ENCODE results near the gene SLC44A1. TPM values are rescaled to one million over a fixed set of nuclear protein-coding genes. Genes with fewer than 3 reads are reported as not detected.

Gene SLC44A1
- polyA plus RNA-seq, 1 experiment = 6.6 TPM

GRCh38 chr9:105452185-105452584 is 207.7 kb downstream of the SLC44A1 start:
- DNase-seq (ENCODE audit: low read depth) = no peak
- H3K27me3 ChIP-seq (ENCODE audit: control insufficient read depth, insufficient read depth, low read length) = no peaks in the 10 kb centered on the region
- no peak overlapping the region for H3K4me3 ChIP-seq (ENCODE audit: low read depth, low read length)
- ChIA-PET POLR2A (no interaction called here), CTCF (interaction anchor here (1.2 to 1.3 kb wide), 2 partner anchors 14 to 108 kb away, joined by 3 read pairs; no protein-coding TSS in a partner anchor)
- H3K36me3 ChIP-seq (ENCODE audit: control insufficient read depth, insufficient read depth, low read length) = no peaks in the 10 kb centered on the region
- TF ChIP-seq CTCF (IDR thresholded peaks at IDR 0.05; ENCODE audit: insufficient read depth, low read depth, low read length) = no peak

GRCh38 chr9:105455836-105456475 is 211.5 kb downstream of the SLC44A1 start:
- ChIA-PET POLR2A (no interaction called here), CTCF (interaction anchor here (0.6 to 0.7 kb wide), 2 partner anchors 13 to 478 kb away, joined by 3 read pairs; no protein-coding TSS in a partner anchor)
- TF ChIP-seq CTCF (IDR thresholded peaks at IDR 0.05; ENCODE audit: insufficient read depth, low read depth, low read length) = no peak
- H3K27me3 ChIP-seq (ENCODE audit: control insufficient read depth, insufficient read depth, low read length) = no peaks in the 10 kb centered on the region
- DNase-seq (ENCODE audit: low read depth) = no peak
- H3K4me3 ChIP-seq (ENCODE audit: low read depth, low read length) = no peak overlapping the region
- no peaks in the 10 kb centered on the region for H3K36me3 ChIP-seq (ENCODE audit: control insufficient read depth, insufficient read depth, low read length)

- Histone ChIP-seq H3K36me3 (ENCODE audit: control insufficient read depth, insufficient read depth, low read length) (no peaks in the 10 kb centered on the region), H3K4me3 (ENCODE audit: low read depth, low read length) (no peak overlapping the region), H3K27me3 (ENCODE audit: control insufficient read depth, insufficient read depth, low read length) (no peaks in the 10 kb centered on the region)
- no peak for DNase-seq (ENCODE audit: low read depth)
- POLR2A ChIA-PET = no interaction called here
- no peak for TF ChIP-seq CTCF (IDR thresholded peaks at IDR 0.05; ENCODE audit: insufficient read depth, low read depth, low read length)
- CTCF ChIA-PET = no interaction called here
Measured at GRCh38 chr9:105457560-105458294, 213.3 kb downstream of the SLC44A1 start.

GRCh38 chr9:105458404-105458803 is 214.0 kb downstream of the SLC44A1 start:
- Histone ChIP-seq H3K36me3 (ENCODE audit: control insufficient read depth, insufficient read depth, low read length) (no peaks in the 10 kb centered on the region), H3K27me3 (ENCODE audit: control insufficient read depth, insufficient read depth, low read length) (no peaks in the 10 kb centered on the region), H3K4me3 (ENCODE audit: low read depth, low read length) (no peak overlapping the region)
- DNase-seq (ENCODE audit: low read depth) = no peak
- TF ChIP-seq CTCF (IDR thresholded peaks at IDR 0.05; ENCODE audit: insufficient read depth, low read depth, low read length) = no peak
- POLR2A ChIA-PET = interaction anchor here (0.6 kb wide), 1 partner anchor 10 kb away, joined by 10 read pairs; no protein-coding TSS in a partner anchor
- CTCF ChIA-PET = no interaction called here

GRCh38 chr9:105459336-105459735 is 214.9 kb downstream of the SLC44A1 start:
- no peak for TF ChIP-seq CTCF (IDR thresholded peaks at IDR 0.05; ENCODE audit: insufficient read depth, low read depth, low read length)
- DNase-seq (ENCODE audit: low read depth) = no peak
- ChIA-PET CTCF (no interaction called here), POLR2A (no interaction called here)
- no peaks in the 10 kb centered on the region for H3K36me3 ChIP-seq (ENCODE audit: control insufficient read depth, insufficient read depth, low read length)
- no peak overlapping the region for H3K4me3 ChIP-seq (ENCODE audit: low read depth, low read length)
- H3K27me3 ChIP-seq (ENCODE audit: control insufficient read depth, insufficient read depth, low read length) = no peaks in the 10 kb centered on the region
